ENCODE results near the gene CTLA4. TPM values are rescaled to one million over a fixed set of nuclear protein-coding genes. Genes with fewer than 3 reads are reported as not detected.

The CTLA4 gene
- total and polyA plus RNA-seq, 9 of the 15 experiments (the other 6 are each of a cell fraction or from before 2014, with no cell fraction given), result 0.10 to 0.22 (median 0.11) TPM; not detected in 4

DNA sequence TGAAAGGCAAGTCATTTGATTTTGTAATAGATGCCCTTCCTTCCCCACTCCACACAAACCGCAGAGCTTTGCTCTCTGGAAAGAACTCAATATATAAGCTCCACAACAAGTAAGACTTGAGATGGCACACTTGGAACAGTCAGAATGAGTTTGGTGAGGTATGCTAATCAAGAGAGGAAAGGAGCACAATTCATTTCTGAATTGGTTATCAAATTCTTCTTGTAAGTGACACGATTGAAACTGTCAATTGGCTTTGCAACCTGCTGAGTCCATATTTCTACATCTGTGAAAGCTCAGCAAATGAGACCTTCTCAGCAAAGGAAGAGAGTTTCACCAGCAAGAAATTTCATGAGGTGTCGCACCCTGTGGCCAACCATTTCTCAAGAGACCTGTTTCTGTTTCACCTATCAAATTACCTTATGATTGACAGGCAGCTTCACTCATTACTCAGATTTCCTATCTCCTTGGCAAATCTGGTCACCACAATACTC lies 19.1 kb downstream of the CTLA4 start:
- no peaks in the 10 kb centered on the region for H3K9me1 ChIP-seq (ENCODE audit: control insufficient read depth, insufficient read depth, low read length)
- no peaks in the 10 kb centered on the region for H3K4me1 ChIP-seq (replicated peaks in 1 of 2; ENCODE audit: control insufficient read depth in 2 of 2, insufficient read depth in 2 of 2, low read length in 2 of 2)
- in situ Hi-C loops (cut with MboI), result no loop called here
- no peaks in the 10 kb centered on the region for H3K9me3 ChIP-seq (replicated peaks; ENCODE audit: control insufficient read depth, insufficient read depth, low read depth, low read length)
- POLR2A ChIA-PET, result no interaction called here
- FAIRE-seq (no peak), DNase-seq (ENCODE audit: extremely low read depth in 1 of 4, low spot score in 3 of 4) (no peak), ATAC-seq (no peak)
- H3K36me3 ChIP-seq (ENCODE audit: control insufficient read depth, insufficient read depth, low read length), result no peaks in the 10 kb centered on the region
- no peak overlapping the region for H3K27ac ChIP-seq (ENCODE audit: extremely low read depth, low read depth, low read length)
- H3K4me3 ChIP-seq, result no peak overlapping the region
- WGBS (ENCODE audit: insufficient coverage, low coverage, missing lambda C conversion rate), result 0% methylated on average over 3 of the region's 3 CpGs
- H2AFZ ChIP-seq (ENCODE audit: low read depth, low read length), result no peak overlapping the region
- H3K9ac ChIP-seq (ENCODE audit: insufficient read depth in 1 of 2, low read depth in 2 of 2, low read length in 2 of 2), result no peak overlapping the region
- CTCF ChIA-PET (ENCODE audit: low intra/inter-chr PET ratio), result no interaction called here
- H3K27me3 ChIP-seq (ENCODE audit: control insufficient read depth in 2 of 2, insufficient read depth in 2 of 2, low read length in 2 of 2), result no peaks in the 10 kb centered on the region
- no TSS peak for BruUV-seq (replicated peaks)
- no peaks in the 10 kb centered on the region for H3K79me2 ChIP-seq (ENCODE audit: control insufficient read depth, insufficient read depth, low read length)
- H3K4me2 ChIP-seq (ENCODE audit: insufficient read depth, low read length), result no peak overlapping the region
- intact Hi-C loops (cut with micrococcal nuclease), result no loop called here
- H4K20me1 ChIP-seq (replicated peaks; ENCODE audit: control insufficient read depth, insufficient read depth, low read length), result no peaks in the 10 kb centered on the region
- TF ChIP-seq KDM1A (IDR thresholded peaks at IDR 0.05) (no peak), ZNF511 (CRISPR knock-in tag; IDR thresholded peaks at IDR 0.05) (no peak), DACH1 (IDR thresholded peaks at IDR 0.05; ENCODE audit: partially characterized antibody) (no peak), PREB (CRISPR knock-in tag; IDR thresholded peaks at IDR 0.05) (no peak), PHF8 (IDR thresholded peaks at IDR 0.05; ENCODE audit: borderline replicate concordance, low read length) (no peak), SMARCA5 (IDR thresholded peaks at IDR 0.05) (no peak), ZNF79 (CRISPR knock-in tag; IDR thresholded peaks at IDR 0.05; ENCODE audit: low read depth) (no peak)
- TF ChIP-seq, protein P1, sequence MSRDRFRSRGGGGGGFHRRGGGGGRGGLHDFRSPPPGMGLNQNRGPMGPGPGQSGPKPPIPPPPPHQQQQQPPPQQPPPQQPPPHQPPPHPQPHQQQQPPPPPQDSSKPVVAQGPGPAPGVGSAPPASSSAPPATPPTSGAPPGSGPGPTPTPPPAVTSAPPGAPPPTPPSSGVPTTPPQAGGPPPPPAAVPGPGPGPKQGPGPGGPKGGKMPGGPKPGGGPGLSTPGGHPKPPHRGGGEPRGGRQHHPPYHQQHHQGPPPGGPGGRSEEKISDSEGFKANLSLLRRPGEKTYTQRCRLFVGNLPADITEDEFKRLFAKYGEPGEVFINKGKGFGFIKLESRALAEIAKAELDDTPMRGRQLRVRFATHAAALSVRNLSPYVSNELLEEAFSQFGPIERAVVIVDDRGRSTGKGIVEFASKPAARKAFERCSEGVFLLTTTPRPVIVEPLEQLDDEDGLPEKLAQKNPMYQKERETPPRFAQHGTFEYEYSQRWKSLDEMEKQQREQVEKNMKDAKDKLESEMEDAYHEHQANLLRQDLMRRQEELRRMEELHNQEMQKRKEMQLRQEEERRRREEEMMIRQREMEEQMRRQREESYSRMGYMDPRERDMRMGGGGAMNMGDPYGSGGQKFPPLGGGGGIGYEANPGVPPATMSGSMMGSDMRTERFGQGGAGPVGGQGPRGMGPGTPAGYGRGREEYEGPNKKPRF (IDR thresholded peaks at IDR 0.05; ENCODE audit: low read depth, low read length), result no peak
- TF ChIP-seq, protein P2, sequence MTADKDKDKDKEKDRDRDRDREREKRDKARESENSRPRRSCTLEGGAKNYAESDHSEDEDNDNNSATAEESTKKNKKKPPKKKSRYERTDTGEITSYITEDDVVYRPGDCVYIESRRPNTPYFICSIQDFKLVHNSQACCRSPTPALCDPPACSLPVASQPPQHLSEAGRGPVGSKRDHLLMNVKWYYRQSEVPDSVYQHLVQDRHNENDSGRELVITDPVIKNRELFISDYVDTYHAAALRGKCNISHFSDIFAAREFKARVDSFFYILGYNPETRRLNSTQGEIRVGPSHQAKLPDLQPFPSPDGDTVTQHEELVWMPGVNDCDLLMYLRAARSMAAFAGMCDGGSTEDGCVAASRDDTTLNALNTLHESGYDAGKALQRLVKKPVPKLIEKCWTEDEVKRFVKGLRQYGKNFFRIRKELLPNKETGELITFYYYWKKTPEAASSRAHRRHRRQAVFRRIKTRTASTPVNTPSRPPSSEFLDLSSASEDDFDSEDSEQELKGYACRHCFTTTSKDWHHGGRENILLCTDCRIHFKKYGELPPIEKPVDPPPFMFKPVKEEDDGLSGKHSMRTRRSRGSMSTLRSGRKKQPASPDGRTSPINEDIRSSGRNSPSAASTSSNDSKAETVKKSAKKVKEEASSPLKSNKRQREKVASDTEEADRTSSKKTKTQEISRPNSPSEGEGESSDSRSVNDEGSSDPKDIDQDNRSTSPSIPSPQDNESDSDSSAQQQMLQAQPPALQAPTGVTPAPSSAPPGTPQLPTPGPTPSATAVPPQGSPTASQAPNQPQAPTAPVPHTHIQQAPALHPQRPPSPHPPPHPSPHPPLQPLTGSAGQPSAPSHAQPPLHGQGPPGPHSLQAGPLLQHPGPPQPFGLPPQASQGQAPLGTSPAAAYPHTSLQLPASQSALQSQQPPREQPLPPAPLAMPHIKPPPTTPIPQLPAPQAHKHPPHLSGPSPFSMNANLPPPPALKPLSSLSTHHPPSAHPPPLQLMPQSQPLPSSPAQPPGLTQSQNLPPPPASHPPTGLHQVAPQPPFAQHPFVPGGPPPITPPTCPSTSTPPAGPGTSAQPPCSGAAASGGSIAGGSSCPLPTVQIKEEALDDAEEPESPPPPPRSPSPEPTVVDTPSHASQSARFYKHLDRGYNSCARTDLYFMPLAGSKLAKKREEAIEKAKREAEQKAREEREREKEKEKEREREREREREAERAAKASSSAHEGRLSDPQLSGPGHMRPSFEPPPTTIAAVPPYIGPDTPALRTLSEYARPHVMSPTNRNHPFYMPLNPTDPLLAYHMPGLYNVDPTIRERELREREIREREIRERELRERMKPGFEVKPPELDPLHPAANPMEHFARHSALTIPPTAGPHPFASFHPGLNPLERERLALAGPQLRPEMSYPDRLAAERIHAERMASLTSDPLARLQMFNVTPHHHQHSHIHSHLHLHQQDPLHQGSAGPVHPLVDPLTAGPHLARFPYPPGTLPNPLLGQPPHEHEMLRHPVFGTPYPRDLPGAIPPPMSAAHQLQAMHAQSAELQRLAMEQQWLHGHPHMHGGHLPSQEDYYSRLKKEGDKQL (CRISPR knock-in tag; IDR thresholded peaks at IDR 0.05; ENCODE audit: borderline replicate concordance), result no peak
